ENCODE results near the gene NOXO1.

DNA sequence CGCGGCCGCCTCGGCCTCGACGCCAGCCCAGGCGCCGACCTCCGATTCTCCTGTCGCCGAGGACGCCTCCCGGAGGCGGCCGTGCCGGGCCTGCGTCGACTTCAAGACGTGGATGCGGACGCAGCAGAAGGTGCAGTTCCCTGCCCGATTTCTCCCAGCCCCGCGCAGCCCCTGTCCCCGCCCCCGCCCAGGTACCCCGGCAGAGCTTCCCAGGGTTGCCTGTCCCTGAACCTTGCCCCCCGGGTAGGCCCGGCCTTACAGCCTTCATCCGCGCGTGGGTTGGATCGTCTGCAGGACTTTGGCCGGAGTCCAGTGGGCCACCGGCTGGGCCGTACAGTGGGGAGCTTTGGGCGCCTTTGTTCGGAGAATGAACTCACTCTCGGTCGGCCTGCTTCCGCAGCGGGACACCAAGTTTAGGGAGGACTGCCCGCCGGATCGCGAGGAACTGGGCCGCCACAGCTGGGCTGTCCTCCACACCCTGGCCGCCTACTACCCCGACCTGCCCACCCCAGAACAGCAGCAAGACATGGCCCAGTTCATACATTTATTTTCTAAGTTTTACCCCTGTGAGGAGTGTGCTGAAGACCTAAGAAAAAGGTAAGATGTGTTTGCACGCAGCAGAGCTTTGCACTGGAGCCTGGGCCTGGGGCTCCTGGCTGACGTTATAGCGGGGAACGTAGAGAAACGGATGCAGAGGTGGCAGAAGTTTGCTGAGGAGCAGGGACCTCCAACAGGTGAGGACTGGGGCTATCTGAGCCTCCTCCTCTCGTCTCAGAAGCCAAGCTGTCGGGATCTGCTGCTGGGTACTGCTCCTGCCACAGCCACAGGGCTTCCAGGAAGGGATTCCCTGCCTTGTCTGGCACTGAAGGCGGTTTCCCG is 3.3 kb upstream of the NOXO1 start:
- no peak for TF ChIP-seq EZH2 (IDR thresholded peaks at IDR 0.05; ENCODE audit: borderline replicate concordance, low read depth, low read length, severe bottlenecking)
- TF ChIP-seq, protein P1, sequence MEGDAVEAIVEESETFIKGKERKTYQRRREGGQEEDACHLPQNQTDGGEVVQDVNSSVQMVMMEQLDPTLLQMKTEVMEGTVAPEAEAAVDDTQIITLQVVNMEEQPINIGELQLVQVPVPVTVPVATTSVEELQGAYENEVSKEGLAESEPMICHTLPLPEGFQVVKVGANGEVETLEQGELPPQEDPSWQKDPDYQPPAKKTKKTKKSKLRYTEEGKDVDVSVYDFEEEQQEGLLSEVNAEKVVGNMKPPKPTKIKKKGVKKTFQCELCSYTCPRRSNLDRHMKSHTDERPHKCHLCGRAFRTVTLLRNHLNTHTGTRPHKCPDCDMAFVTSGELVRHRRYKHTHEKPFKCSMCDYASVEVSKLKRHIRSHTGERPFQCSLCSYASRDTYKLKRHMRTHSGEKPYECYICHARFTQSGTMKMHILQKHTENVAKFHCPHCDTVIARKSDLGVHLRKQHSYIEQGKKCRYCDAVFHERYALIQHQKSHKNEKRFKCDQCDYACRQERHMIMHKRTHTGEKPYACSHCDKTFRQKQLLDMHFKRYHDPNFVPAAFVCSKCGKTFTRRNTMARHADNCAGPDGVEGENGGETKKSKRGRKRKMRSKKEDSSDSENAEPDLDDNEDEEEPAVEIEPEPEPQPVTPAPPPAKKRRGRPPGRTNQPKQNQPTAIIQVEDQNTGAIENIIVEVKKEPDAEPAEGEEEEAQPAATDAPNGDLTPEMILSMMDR (IDR thresholded peaks at IDR 0.05; ENCODE audit: borderline replicate concordance, extremely low read depth, low read length, poor library complexity, severe bottlenecking), result no peak

All from DND-41 (cell line).